ENCODE measurements around the gene CCDC138.

CCDC138 gene

DNA sequence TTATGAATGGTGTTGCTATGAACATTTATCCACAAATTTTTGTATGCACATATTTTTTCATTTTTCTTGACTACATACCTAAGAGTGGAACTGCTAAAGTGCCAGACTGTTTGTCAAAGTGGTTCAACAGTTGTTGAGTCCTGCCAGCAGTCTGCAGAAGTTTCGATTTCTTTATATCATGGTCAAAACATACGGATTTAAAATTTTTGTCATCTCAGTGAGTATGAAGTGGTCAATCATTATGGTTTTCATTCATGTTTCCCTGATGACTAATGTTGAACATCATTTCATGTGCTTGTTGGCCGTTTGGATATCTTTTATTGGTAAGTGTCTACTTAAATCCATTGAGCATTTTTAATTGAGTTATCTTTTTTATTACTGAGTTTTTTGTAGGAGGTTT lies 39.2 kb downstream of the CCDC138 start:
- no peak for DNase-seq

DNA sequence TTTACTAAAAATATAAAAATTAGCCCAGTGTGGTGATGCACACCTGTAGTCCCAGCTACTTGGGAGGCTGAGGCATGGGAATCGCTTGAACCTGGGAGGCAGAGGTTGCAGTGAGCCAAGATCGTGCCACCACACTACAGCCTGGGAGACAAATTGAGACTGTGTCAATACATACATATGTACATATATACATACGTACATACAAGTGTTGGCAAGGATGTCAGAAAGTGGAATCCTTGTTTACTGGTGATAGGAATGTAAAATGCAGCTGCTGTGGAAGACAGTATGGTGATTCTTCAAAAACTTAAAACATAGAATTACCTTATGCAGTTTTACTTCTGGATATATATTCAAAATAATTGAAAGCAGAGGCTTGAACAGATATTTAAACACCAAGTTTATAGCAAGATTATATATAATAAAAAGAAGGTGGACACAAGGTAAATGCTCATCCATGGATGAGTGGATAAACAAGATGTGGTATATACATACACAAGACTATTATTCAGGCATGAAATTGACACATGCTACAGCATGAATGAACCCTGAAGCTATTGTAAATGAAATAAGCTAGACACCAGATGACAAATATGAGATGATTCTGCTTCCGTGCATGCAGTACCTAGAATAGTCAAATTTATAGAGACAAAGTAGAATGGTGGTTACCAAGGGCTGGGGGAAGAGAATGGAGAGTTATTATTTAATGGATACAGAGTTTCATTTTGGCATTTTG lies 43.2 kb downstream of the CCDC138 start:
- no peak for DNase-seq

DNA sequence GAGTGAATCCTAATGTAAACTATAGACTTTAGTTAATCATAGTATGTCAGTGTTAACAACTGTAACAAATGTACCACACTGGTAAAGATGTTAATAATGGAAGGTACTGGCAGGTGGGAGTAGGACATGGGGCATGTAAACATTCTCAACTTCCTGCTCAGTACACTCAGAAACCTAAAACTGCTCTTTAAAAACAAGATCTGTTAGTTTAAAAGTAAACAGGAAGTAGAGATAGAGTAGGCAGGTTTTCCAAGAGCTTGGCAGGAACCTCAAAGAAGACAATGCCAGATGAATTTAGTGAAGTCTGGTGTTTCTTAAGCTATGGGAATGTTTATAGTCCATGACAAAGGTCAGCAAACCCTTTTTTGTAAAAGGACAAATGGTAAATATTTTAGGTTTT lies 46.6 kb downstream of the CCDC138 start:
- no peak for DNase-seq

DNA sequence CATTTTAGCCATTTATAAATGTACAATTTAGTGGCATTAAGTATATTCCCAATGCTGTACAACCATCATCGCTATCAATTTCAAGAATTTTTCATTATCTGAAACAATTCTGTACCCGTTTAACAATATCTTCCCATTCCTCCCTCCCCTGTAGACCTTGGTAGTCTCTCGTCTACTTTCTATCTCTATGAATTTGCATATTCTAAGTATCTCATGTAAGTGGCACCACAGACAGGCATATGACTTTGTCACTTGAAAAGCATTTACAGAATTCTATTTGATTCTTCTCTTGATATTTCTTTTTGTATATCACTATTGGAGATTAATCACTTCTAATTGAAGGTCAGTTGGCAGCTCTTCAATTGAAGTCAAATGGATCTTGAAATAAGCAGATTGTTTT lies 48.0 kb downstream of the CCDC138 start:
- DNase-seq, result no peak

DNA sequence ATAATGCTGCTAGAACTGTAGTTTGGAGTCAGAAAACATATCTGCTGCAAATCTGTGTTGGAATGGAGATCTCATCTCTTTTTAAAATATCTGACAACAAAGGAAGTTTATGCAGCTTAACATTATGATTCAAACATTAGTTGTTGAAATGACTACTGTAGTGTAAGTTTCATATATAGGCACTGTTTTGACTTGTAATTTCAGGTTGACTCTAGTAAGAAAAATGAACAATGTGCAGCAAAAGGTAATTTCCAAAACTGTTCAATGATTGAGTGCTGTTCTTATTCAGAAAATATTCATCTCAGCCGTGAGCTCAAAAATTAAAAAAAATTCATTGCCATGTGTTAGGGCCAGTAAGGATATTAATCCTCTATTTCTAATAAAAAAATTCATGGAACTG lies 48.5 kb downstream of the CCDC138 start:
- DNase-seq, result no peak

DNA sequence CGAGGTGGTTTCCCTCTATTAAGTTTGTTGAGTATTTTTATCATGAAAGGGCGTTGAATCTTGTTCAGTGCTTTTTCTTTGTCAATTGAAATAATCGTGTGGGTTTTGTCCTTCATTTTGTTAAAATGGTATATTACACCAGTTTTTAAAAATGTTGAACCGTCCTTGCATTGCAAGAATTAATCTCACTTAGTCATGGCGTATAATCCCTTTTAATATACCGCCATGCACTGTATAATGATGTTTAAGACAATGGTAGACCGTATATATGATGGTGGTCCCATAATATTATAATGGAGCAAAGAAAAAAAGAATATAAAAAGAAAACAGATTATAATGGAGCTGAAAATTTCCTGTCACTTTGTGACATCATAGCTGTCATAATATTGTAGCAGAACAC lies 50.6 kb downstream of the CCDC138 start:
- DNase-seq, result no peak

DNA sequence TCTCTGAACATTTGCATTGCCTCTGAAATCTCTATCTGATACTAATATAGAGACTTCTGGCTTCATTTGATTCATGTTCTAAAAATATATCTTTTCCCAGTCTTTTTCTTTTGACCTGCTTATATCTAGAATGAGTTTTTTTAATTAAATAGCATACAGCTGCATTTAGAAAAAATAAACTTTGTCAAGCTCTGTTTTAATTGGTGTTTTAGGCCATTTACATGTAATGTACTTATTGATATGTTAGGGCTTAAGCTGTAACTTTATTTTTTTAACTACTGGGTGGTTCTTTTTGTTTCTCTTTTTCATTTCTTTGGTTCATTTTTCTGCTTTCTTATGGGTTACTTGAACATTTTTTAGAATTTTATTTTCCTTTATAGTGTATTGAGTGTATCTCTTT lies 54.9 kb downstream of the CCDC138 start:
- no peak for DNase-seq

DNA sequence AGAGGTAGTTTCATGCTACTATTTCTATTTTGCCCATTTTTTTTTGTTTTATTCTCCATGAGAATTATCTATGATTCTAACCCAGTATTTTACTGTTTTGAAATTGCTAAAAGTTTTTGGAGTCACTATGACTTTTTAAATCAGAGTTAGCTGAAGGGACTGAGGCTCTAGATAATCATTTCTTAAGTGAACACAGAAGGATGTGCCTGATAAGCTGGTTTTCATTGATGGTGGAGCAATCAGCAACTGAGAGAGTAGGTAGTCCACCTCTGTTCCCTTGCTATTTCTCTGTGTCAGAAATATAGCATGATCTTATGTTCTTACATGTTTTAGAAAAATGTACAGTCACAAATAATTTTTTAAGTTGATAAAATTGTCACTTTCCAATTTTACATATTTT lies 59.4 kb downstream of the CCDC138 start:
- peak; percentile 79 for DNase-seq

DNA sequence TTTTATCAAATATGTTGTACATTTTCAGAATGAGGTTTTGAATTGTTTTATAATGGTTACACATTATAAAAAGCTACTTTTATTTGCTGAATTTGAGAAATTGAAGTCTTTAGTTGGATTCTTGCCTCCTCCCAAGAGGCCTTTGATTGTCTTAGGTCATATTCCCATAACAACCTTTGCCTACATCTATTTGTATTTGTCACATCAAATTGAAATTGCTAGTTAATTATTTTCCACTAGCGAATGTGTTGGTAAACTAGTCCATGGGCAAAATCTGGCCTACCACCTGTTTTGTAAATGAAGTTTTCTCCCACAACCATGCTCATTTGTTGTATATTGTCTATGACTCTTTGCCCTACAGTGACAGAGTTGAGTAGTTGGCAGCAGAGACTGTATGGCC lies 60.4 kb downstream of the CCDC138 start:
- no peak for DNase-seq

DNA sequence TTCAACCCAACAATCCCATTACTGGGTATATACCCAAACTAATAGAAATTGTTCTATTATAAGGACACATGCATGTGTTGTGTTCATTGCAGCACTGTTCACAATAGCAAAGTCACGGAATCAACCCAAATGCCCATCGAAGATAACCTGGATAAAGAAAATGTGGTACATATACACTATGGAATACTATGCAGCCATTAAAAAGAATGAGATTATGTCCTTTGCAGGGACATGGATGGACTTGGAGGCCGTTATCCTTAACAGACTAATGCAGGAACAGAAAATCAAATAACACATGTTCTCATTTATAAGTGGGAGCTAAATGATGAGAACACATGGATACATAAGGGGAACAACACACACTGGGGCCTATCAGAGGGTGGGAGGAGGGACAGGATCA lies 65.8 kb downstream of the CCDC138 start:
- no peak for DNase-seq

DNA sequence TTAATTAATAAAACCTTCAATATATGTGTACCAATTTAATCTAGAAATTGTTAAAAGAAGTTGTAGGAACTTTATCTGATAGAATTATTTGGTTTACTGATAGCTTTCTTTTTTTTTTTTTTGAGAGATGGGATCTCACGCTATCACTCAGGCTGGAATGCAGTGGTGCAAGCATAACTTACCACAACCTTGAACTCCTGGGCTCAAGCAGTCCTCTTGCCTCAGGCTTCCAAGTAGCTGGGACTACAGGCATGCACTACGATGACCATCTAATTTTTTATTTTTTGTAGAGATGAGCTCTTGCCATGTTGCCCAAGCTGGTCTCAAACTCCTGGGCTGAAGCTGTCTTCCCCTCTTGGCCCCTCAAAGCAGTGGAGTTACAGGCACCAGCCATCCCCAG lies 66.8 kb downstream of the CCDC138 start:
- DNase-seq, result no peak

DNA sequence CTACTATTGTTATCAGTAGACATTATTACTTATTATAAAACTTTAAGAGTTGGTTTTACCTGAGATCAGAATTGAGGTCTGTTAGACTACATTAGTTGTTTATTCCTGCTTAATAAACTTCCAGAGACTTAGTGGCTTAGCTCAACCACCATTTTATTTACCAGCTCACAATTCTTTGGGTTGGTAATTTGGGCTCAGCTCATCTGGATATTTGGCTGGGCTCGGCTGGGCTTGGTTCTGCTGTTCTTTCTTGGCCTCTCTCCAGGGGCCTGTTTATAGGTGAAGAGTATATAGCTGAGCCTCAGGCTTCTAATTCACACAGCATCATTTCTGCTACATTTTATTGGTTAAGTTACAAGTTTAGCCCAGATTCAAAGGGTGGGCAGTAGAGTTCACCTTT lies 67.9 kb downstream of the CCDC138 start:
- no peak for DNase-seq

DNA sequence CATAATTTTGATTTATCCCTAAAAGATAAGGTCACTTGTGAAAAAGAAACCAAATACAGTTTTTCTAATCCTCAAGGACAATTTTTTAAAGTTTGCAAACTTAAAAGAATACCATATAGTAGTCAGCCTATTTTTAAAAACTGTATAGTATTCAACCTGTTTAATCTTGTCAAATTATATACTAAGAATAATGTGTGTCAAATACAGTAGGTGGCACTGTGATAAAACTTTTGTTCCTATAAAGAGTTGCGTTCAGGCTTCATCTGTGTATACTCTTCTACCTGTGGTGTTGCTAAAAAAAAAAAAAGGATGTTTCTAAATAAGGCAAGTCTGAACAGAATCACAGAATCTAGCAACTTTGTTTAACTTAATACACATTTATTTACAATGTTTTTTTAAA lies 68.6 kb downstream of the CCDC138 start:
- peak; percentile 42 for DNase-seq

DNA sequence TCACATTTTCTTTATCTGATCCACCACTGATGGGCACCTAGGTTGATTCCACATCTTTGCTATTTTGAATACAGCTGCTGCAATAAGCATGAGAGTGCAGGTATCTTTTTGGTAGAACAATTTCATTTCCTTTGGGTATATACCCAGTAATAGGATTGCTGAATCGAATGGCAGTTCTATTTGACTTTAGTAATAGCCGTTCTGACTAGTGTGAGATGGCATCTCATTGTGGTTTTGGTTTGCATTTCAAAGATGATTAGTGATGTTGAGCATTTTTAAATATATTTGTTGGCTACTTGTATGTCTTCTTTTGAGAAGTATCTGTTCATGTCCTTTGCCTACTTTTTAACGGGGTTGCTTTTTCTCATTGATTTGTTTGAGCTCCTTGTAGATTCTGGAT lies 72.3 kb downstream of the CCDC138 start:
- no peak for DNase-seq

DNA sequence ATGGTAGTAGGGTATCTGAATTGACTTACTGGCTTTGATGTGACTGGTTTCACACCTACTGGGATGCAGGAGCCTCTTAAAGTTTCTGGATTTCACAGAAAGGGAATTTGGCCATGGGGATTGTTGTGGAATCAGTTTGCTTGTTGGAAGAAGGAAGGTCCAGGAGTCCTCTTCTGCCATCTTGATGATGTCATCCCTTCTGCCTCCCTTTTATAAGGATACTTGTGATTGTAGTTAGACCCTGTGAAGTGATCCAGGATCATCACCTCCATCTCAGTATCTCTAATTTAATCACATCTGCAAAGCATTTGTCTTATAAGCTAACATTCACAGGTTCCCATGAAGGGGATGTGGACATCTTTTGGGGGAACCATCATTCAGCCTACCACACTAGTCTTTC lies 79.5 kb downstream of the CCDC138 start:
- no peak for DNase-seq

DNA sequence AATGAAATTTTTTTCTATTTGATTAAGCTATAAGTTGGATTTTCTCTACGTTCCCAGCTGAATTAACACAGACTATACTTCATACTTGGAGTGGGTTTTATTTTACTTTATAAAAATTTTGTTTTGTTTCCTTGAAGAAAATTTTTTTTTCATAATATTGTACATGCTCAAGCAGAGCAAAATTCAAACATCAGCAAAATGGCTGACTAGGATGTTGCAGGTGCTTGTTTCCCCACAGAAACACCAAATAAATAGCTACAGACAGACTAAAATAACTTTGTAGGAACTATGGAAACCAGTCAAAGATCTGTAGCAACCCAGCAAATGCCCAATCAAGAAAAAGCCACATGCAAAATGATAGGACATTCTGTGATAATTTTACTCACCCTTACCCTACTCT lies 82.3 kb downstream of the CCDC138 start:
- DNase-seq, result no peak

DNA sequence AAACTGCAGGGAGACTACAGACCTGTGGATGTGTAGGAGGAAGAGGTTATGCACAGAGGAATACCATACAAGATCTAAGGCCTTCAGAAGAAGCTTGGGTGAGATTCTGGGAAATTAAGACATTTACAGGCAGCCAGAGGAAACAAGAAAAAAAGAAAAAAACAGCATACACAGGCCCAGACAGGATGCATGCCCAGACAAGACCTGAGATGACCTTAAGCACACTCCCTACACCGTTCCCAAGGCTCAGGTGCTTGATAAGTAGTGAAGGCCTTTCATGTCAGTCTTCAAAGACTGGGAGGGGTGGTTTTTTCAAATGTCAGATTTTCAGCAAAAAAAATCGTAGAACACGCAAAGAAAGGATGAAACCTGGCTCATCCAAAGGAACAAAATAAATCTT lies 83.0 kb downstream of the CCDC138 start:
- DNase-seq, result no peak

DNA sequence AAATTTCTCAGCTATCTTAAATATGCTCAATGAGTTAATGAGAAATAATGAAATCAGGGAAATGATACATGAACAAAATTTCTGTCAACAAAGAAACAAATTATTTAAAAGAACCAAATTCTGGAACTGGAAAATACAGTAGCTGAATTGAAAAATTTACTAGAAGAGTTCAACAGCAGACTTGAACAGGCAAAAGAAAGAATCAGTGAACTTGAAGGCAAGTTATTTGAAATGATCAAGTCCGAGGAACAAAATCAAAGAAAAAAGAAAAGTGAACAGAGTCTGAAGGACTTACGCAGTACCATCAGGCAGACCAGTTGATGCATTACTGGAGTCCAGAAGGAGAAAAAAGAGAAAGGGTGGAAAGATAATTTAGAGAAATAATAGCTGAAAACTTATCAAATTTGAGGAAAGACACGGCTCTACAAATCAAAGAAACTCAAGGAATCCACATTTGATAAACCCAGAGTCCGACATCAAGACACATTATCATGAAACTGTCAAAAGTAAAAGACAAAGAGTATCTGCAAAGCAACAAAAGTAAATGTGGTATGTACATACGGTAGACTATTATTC lies 83.6 kb downstream of the CCDC138 start:
- no peak for DNase-seq

DNA sequence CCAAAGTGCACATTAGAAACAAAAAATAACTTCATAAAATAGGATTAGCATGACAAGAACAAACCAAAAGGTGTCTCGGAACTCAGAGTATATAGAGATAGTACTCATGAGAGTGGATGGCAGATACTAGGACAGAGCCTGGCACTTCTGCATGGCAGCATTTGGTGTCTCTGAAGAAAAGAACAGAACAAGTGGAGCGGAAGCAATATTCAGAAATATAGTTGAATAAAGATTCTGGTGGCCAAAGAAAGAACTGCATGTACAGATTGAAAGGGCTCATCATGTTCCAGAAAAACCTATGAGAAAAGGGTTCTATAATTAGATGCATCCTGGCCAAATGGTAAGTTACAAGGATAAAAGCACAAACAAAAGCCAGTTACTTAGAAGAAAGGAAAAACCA lies 90.9 kb downstream of the CCDC138 start:
- no peak for DNase-seq

DNA sequence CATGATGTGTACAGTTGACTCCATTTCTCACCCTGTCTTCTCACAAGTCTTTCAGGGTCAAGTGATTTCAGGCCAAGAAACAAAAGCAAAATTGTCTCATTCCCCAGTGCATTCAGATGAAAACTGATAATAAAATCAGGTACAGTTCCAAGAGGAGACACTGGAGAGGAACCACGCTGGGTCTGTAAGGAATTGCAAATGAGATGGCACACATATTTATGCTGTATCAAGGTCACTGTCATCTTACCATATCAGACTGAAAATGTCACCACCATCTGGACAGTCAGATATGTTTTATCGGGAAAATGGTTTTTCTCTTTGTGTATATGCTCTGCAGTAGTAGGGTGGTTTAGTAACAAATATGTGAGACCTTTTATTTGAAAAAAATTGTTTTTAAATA lies 91.7 kb downstream of the CCDC138 start:
- DNase-seq, result no peak

DNA sequence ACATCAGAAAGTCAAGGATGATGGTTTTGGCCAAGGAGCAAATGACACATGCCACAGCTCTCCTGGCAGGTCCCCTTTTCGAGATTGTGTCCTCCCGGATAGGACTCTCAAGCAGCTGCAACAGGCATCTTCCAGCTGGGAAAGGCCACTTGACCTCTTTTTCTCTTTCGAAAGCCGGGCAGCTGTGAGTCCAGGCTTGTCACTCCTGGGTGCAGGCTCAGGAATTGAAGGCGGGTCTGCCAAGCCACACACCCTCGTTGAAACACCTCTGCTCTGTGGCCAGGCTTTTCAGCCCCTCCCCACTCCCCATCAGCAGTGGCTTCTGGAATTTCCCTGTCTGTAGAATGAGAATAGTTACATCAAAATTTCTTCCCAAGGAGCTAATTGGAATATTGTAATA lies 98.0 kb downstream of the CCDC138 start:
- no peak for DNase-seq

DNA sequence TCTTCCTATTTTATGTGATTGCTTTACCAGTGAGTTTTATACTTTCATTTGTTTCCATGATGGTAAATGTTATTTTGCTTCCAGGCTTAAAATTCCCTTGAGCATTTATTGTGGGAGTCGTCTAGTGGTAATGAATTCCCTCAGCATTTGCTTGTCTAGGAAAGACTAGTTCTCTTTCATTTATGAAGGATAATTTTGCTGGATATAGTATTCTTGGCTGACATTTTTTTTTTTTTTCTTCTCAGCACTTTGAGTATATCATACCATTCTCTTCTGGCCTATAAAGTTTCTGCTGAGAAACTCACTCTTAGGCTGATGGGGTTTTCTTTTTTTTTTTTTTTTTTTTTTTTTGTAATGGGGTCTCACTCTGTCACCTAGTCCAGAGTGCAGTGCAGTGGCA lies 103.3 kb downstream of the CCDC138 start:
- DNase-seq, result no peak

DNA sequence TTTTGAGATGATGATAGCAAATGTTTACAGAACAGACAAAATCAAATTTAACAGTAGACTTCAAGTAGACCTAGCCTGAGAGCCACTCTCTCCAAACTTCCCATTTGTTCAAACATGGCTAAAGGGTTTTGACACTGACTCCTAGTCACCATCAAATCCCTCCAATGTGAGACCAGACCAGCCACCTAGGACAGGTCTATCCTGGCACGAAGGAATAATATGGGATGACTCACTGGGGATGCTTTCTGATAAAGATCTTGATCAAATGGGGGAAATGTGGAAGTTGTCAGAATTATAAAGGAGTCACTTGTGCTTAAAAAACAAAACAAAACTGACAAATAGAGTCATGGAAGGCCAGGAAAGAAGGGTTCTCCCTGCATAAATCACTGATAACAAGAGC lies 106.7 kb downstream of the CCDC138 start:
- no peak for DNase-seq

DNA sequence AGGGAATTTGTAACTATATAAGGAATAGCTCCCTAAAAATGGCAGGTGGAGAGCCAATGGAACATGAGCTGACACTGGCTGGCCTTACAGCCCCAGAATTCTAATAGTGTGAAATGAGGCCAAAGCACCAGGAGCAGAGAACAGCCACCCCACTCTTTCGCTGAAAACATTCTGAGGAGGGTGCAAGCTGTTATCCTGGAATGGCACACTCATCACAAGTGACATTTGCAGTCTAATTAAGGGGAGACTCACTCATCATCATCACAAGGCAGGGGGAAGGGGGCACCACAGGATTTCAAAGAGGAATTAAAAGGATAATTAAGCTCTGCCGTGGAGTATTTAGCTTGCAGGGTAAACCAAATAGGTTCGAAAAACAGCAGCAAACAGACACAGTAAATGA lies 108.2 kb downstream of the CCDC138 start:
- no peak for DNase-seq

DNA sequence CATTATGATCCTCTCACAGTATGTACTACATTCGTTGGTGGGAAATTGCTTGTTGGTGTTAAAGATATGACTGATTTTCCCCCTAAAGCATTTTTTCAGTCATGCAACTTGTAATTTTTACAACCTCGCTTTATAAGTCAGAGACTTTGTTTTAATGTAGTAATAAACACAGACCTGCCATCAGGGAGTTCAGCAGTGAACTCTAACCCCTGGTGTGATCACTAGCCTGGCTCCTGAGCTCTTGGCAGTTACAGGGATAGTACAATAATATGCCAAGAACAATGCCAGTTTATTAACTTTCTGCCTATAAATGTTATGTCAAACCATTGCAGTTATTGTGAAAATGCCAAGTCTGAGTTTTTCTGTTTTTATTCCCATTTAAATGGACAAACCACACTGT lies 108.6 kb downstream of the CCDC138 start:
- no peak for DNase-seq

Data from hematopoietic multipotent progenitor cell treated with erythropoietin and hydrocortisone succinate and interleukin-3 and kit ligand, for 8 days (in vitro differentiated cells).